Lung (tissue), 12 donors: ENCODE measurements around the gene TMCO4. TPM values are rescaled to one million over a fixed set of nuclear protein-coding genes. Genes with fewer than 3 reads are reported as not detected.

Source experiments
- ATAC-seq: fragments of 200-7000 bp; cut with Tn5 transposase; one replicate; pipeline ENCODE4 v1.9.1; 2020; ENCODE audit warnings: moderate number of reproducible peaks; ENCODE audit not compliant: insufficient read depth, low FRiP score
- DNase-seq, 3 donors: peaks; one replicate each; pipeline ENCODE4 v3.0.0-alpha.2; 2013 to 2017
- H3K27ac ChIP-seq, 2 donors: one replicate each; pipeline ENCODE4 v1.5.1; 2013; ENCODE audit warnings: mild to moderate bottlenecking in 2 of 2, moderate library complexity in 2 of 2, control low read depth in 1 of 2, inconsistent platforms in 1 of 2, low read depth in 1 of 2, low read length in 1 of 2
- H3K27me3 ChIP-seq, 3 donors: one replicate each; pipeline ENCODE4 v1.5.1; 2013; ENCODE audit warnings: low read length in 2 of 3; ENCODE audit not compliant: control insufficient read depth in 3 of 3, insufficient read depth in 3 of 3
- H3K36me3 ChIP-seq, 4 donors: one replicate each; pipeline ENCODE4 v1.5.1; 2013; ENCODE audit warnings: low read length in 4 of 4, mild to moderate bottlenecking in 1 of 4, moderate library complexity in 1 of 4; ENCODE audit not compliant: control insufficient read depth in 4 of 4, insufficient read depth in 4 of 4
- H3K4me1 ChIP-seq, 5 donors: one replicate each; pipeline ENCODE4 v1.5.1; 2013; ENCODE audit warnings: low read length in 5 of 5, mild to moderate bottlenecking in 2 of 5, moderate library complexity in 1 of 5; ENCODE audit not compliant: control insufficient read depth in 5 of 5, insufficient read depth in 5 of 5
- H3K4me3 ChIP-seq: one replicate; pipeline ENCODE4 v1.5.1; 2013; ENCODE audit warnings: mild to moderate bottlenecking, control low read depth, moderate library complexity
- H3K9ac ChIP-seq, 2 donors: one replicate each; pipeline ENCODE4 v1.5.1; 2013; ENCODE audit warnings: low read length in 2 of 2, control low read depth in 1 of 2; ENCODE audit not compliant: insufficient read depth in 1 of 2
- H3K9me3 ChIP-seq, 4 donors: one replicate each; pipeline ENCODE4 v1.5.1; 2013; ENCODE audit warnings: low read length in 3 of 4, mild to moderate bottlenecking in 1 of 4, moderate library complexity in 1 of 4; ENCODE audit not compliant: control insufficient read depth in 4 of 4, insufficient read depth in 3 of 4
- CTCF ChIP-seq: IDR thresholded peaks from 2 replicates; pipeline ENCODE4 v1.5.1; 2012; ENCODE audit warnings: mild to moderate bottlenecking; ENCODE audit errors: control extremely low read depth, extremely low read depth
- WGBS, 2 donors: extraction: QIAGEN DNeasy Blood & Tissue Kit; methylation state at CpG; one replicate each; pipeline ENCODE4 v1.1.7; 2013; 5-methylcytosine and 5-hydroxymethylcytosine counted together
- polyA plus RNA-seq, 2 donors: library from polyadenylated mRNA; stranded (reverse); fragments of 200-250 nt; gene quantifications; one replicate each; pipeline ENCODE4 v1.2.1, GENCODE V29; 2013
- total RNA-seq, 2 donors: library from RNA; depleted of rRNA in 1 of 2; stranded (reverse); fragments of >200 nt in 1 of 2; gene quantifications; one replicate each; pipeline ENCODE4 v1.2.1, GENCODE V29; 2014 to 2021
- donor health status: control.
- donor health status: control.
- donor health status: Bipolar disorder and iron deficiency.
- donor health status: healthy.
- donor health status: DM: yes; HTN: yes; CAD: no.

The TMCO4 gene
- total and polyA plus RNA-seq, 4 donors: 14.3 to 27.8 (median 19.5) TPM

GRCh38 chr1:19656134-19656779 is 143.5 kb downstream of the TMCO4 start:
- DNase-seq: no peak
- H3K9ac ChIP-seq: no peak overlapping the region

GRCh38 chr1:19655718-19656080 is 144.0 kb downstream of the TMCO4 start:
- H3K9me3 ChIP-seq: no peaks in the 10 kb centered on the region
- 82 to 95% methylated on average over 8 of the region's 8 CpGs for WGBS, 2 donors
- DNase-seq (no peak), ATAC-seq (no peak)
- H3K4me3 ChIP-seq: no peak overlapping the region
- no peak overlapping the region for H3K27ac ChIP-seq
- H3K36me3 ChIP-seq: peaks cover 0 to 10% (median 2%) of the 10 kb centered on the region in 4 donors
- TF ChIP-seq CTCF: no peak
- H3K27me3 ChIP-seq: peaks cover 0 to 2% (median 0%) of the 10 kb centered on the region in 3 donors
- no peak overlapping the region for H3K9ac ChIP-seq
- H3K4me1 ChIP-seq: peaks cover 0 to 13% (median 2%) of the 10 kb centered on the region in 5 donors

More at GRCh38 chr1:19656134-19656779, 143.5 kb downstream of the TMCO4 start:
- TF ChIP-seq CTCF: no peak
- Histone ChIP-seq H3K36me3 (peaks cover 0 to 10% (median 2%) of the 10 kb centered on the region in 4 donors), H3K27ac (no peak overlapping the region), H3K9me3 (no peaks in the 10 kb centered on the region), H3K4me1 (peaks cover 0 to 9% (median 0%) of the 10 kb centered on the region in 5 donors), H3K27me3 (peaks cover 0 to 2% (median 0%) of the 10 kb centered on the region in 3 donors), H3K4me3 (no peak overlapping the region)
- no peak for ATAC-seq
- 84 to 88% methylated on average over 9 of the region's 9 CpGs for WGBS, 2 donors

GRCh38 chr1:19654886-19655717 is 144.6 kb downstream of the TMCO4 start:
- H3K36me3 ChIP-seq: peaks cover 0 to 10% (median 2%) of the 10 kb centered on the region in 4 donors
- no peaks in the 10 kb centered on the region for H3K27me3 ChIP-seq
- H3K4me1 ChIP-seq: peaks cover 0 to 16% (median 5%) of the 10 kb centered on the region in 5 donors
- no peak overlapping the region for H3K4me3 ChIP-seq
- H3K9ac ChIP-seq: no peak overlapping the region
- H3K27ac ChIP-seq: no peak overlapping the region
- no peaks in the 10 kb centered on the region for H3K9me3 ChIP-seq
- DNase-seq (no peak), ATAC-seq (no peak)
- whole genome bisulfite sequencing, 2 donors: 67 to 84% methylated on average over 14 to 15 of the region's 15 CpGs
- no peak for TF ChIP-seq CTCF
